Measurements from ENCODE around the gene NKX6-2. TPM values are rescaled to one million over a fixed set of nuclear protein-coding genes. Genes with fewer than 3 reads are reported as not detected.

NKX6-2 gene
- total RNA-seq, 4 donors from 2014 or later, result not detected

DNA sequence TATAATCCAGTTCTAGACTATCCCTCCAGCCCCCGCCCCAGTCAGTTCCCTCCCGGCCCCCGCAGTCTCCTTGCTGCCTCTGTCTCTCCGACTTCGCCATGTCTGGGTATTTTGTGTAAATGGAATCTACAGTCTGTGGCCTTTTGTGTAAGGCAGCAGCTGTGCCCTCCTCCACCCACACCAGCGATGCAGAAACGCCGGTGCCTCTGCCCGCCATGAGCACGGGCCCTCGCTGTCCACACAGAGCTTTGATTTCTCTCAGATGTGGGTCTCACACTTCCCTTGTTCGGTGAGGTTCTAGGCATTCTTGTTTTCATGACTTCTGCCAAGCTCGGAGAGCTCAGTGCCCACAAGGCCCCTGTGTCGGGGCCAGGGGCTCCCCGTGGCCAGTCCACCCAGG is 37.8 kb downstream of the NKX6-2 start:
- TF ChIP-seq, protein P1, sequence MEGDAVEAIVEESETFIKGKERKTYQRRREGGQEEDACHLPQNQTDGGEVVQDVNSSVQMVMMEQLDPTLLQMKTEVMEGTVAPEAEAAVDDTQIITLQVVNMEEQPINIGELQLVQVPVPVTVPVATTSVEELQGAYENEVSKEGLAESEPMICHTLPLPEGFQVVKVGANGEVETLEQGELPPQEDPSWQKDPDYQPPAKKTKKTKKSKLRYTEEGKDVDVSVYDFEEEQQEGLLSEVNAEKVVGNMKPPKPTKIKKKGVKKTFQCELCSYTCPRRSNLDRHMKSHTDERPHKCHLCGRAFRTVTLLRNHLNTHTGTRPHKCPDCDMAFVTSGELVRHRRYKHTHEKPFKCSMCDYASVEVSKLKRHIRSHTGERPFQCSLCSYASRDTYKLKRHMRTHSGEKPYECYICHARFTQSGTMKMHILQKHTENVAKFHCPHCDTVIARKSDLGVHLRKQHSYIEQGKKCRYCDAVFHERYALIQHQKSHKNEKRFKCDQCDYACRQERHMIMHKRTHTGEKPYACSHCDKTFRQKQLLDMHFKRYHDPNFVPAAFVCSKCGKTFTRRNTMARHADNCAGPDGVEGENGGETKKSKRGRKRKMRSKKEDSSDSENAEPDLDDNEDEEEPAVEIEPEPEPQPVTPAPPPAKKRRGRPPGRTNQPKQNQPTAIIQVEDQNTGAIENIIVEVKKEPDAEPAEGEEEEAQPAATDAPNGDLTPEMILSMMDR (IDR thresholded peaks at IDR 0.05; ENCODE audit: low read depth), result no peak

DNA sequence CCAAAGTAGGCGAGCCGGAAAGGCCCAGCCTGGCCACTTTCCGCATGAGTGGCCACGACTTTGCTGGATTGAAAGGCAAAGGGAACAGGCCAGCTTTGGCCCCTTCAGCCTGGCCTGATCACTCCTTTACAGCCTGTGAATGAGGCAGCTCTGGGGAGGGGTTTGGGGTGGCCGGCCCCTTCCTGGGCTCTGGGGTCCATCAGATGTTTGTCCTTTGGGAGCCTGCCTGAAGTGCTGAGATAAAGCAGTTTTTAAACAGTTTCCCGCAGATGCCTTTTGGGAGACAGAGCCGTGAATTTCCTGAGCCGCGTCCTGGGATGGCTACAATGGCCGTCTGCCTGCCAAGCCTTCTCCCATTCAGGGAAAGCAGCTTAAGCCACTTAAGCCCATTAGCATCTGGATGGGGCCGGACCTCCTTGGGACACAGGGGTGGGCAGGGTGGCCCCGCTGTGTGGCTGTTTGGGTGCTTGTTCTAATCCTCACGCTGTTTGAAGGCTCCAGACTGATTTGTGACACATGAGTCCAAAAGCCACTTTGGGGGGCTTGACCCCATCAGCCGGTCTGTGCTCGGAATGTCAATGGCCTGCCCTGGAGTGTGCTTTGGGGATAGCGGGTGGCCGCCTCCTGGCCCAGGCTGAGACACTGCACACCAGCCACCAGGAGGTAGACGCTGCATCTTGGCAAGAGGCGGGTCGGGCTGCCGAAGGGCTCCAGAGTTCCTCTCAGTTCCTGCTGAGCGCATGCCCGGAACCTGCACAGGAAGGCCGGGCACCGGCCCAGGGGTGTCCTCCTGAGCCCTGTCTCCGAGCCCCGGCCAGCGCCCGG is 38.9 kb downstream of the NKX6-2 start:
- TF ChIP-seq, protein P1 (IDR thresholded peaks at IDR 0.05; ENCODE audit: low read depth), result no peak

- TF ChIP-seq, protein P1 (IDR thresholded peaks at IDR 0.05; ENCODE audit: low read depth), result no peak
These were observed 39.6 kb downstream of the NKX6-2 start for GRCh38 chr10:132746386-132746785.

GRCh38 chr10:132745971-132746370 is 40.0 kb downstream of the NKX6-2 start:
- TF ChIP-seq, protein P1 (IDR thresholded peaks at IDR 0.05; ENCODE audit: low read depth), result no peak

DNA sequence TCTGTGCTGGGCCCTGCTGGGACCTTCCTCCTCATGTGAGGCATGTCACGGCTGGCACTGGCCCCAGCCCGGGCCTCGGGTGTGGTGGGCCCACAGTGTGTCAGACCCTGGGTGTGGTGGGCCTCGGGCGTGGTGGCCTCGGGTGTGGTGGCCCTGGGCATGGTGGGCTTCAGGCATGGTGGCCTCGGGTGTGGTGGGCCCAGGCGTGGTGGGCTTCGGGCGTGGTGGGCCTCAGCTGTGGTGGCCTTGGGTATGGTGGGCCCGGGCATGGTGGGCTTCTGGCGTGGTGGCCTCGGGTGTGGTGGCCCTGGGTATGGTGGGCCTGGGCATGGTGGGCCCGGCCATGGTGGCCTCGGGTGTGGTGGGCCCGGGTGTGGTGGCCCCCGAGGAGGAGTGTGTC is 40.4 kb downstream of the NKX6-2 start:
- TF ChIP-seq, protein P1 (IDR thresholded peaks at IDR 0.05; ENCODE audit: low read depth), result no peak

DNA sequence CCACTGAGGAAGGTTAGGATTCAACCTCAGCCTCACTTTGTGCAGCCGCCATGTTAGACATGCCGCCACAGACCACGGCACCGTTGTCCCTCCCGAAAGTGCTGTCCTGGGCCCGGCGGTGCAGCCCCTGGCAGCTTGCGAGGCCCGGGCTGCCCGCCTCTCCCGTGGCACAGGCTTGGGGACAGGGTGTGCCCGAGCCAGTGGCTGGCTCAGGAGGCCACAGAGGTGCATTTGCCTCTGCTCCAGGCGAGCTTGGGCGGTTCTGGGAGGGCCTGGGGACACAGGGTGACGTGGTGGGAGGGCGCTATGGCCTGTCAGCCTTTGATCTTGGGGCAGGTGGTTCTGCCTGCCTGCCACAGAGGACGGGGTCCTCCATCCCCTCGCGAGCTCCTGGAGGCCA is 41.1 kb downstream of the NKX6-2 start:
- TF ChIP-seq, protein P1 (IDR thresholded peaks at IDR 0.05; ENCODE audit: low read depth), result no peak

DNA sequence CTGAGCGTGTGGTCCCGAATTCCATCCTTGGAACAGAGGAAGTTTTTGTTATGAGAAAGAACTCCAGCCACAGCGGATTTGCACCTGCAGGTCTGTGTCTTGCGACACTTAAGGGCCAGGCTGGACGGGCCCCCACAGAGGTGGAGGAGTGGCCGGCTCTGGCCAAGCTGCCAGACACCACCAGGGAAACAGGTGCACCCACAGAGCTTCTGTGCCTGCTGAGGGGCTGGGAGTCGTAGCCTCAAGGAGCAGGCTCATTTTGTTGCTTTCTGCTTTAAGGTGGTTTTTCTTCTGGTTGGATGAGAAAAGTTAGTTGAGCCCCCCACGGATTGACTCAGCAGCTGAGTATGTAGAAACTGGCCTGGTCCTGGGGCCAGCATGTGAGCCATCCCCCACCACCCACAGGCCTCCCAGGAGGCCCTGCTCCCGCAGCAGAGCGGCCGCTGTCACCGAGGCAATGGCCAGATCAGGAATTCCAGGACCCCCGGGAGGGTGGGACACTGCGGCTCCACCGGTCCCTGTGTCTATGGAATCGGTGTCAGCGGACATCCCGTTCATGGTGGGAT is 41.9 kb downstream of the NKX6-2 start:
- TF ChIP-seq, protein P1 (IDR thresholded peaks at IDR 0.05; ENCODE audit: low read depth), result no peak

All from subcutaneous adipose tissue (tissue), 4 donors.